ENCODE results near the gene MMP1. TPM values are rescaled to one million over a fixed set of nuclear protein-coding genes. Genes with fewer than 3 reads are reported as not detected.
"Not testable (repeated sequence)": the region's sequence is repeated elsewhere in the genome, so short reads cannot be mapped to it uniquely, and the experiment has no call there.

The MMP1 gene
- total and polyA plus RNA-seq, 7 donors, result 0.03 to 4.7 (median 0.40) TPM; not detected in 1

GRCh38 chr11:102753267-102753666 is 44.7 kb downstream of the MMP1 start:
- Histone ChIP-seq H3K4me3 (no peak overlapping the region), H3K36me3 (ENCODE audit: insufficient read depth in 1 of 2, low read depth in 1 of 2) (no peaks in the 10 kb centered on the region), H3K9me3 (no peaks in the 10 kb centered on the region), H3K4me1 (no peaks in the 10 kb centered on the region), H3K27ac (no peak overlapping the region), H3K27me3 (ENCODE audit: insufficient read depth in 3 of 3, low read length in 2 of 3) (no peaks in the 10 kb centered on the region)
- no peak for ATAC-seq
- WGBS, 3 donors, result 95 to 100% (median 100%) methylated on average over 1 of the region's 1 CpG
- intact Hi-C loops (cut with DNase I), result no loop called here
- no peak for DNase-seq
- TF ChIP-seq CTCF (IDR thresholded peaks at IDR 0.05), result no peak

- Histone ChIP-seq H3K4me1 (no peaks in the 10 kb centered on the region), H3K4me3 (no peak overlapping the region), H3K36me3 (ENCODE audit: insufficient read depth in 1 of 2, low read depth in 1 of 2) (no peaks in the 10 kb centered on the region), H3K27ac (no peak overlapping the region), H3K9me3 (no peaks in the 10 kb centered on the region), H3K27me3 (ENCODE audit: insufficient read depth in 3 of 3, low read length in 2 of 3) (no peaks in the 10 kb centered on the region)
- intact Hi-C loops (cut with DNase I), result no loop called here
- ATAC-seq, result no peak
- no peak for DNase-seq
- no peak for TF ChIP-seq CTCF (IDR thresholded peaks at IDR 0.05)
Measured at GRCh38 chr11:102751673-102752072, 46.3 kb downstream of the MMP1 start.

- H3K27me3 ChIP-seq (ENCODE audit: insufficient read depth in 3 of 3, low read length in 2 of 3), result no peaks in the 10 kb centered on the region
- no peak for TF ChIP-seq CTCF (IDR thresholded peaks at IDR 0.05)
- ATAC-seq (no peak), DNase-seq (no peak)
- intact Hi-C loops (cut with DNase I), result no loop called here
- no peak overlapping the region for H3K4me3 ChIP-seq
- H3K4me1 ChIP-seq, result no peaks in the 10 kb centered on the region
- H3K9me3 ChIP-seq, result no peaks in the 10 kb centered on the region
- H3K27ac ChIP-seq, result no peak overlapping the region
- no peaks in the 10 kb centered on the region for H3K36me3 ChIP-seq (ENCODE audit: insufficient read depth in 1 of 2, low read depth in 1 of 2)
Measured at GRCh38 chr11:102749101-102749722, 48.7 kb downstream of the MMP1 start.

GRCh38 chr11:102746746-102747578 is 51.0 kb downstream of the MMP1 start:
- DNase-seq; H3K4me1 ChIP-seq; H3K36me3 ChIP-seq (ENCODE audit: insufficient read depth in 1 of 2, low read depth in 1 of 2); H3K27ac ChIP-seq; ATAC-seq; intact Hi-C loops (cut with DNase I); H3K9me3 ChIP-seq; H3K4me3 ChIP-seq; H3K27me3 ChIP-seq (ENCODE audit: insufficient read depth in 3 of 3, low read length in 2 of 3): not testable (repeated sequence)
- 84 to 87% (median 87%) methylated on average over 24 to 32 of the region's 32 CpGs for WGBS, 3 donors

Other genes with a start within 250 kb of the MMP1 start
- not detected for gene MMP20, start 172.8 kb downstream of the MMP1 start, total RNA-seq
- not detected for gene MMP20, start 172.8 kb downstream of the MMP1 start, polyA plus RNA-seq
- not detected for gene MMP27, start 92.4 kb downstream of the MMP1 start, total RNA-seq
- under 1 TPM in 2 of 3 donors, not detected in 1; 0.06 to 0.08 TPM for gene MMP27, start 92.4 kb downstream of the MMP1 start, polyA plus RNA-seq
- gene MMP8, start 73.2 kb downstream of the MMP1 start, total RNA-seq, result under 1 TPM in 2 of 4 donors, not detected in 2; 0.12 to 0.59 TPM
- under 1 TPM; 0.03 to 0.04 (median 0.04) TPM for gene MMP8, start 73.2 kb downstream of the MMP1 start, polyA plus RNA-seq
- gene MMP10, start 17.5 kb downstream of the MMP1 start, total RNA-seq, result not detected
- under 1 TPM in 2 of 3 donors, not detected in 1; 0.14 to 0.17 TPM for gene MMP10, start 17.5 kb downstream of the MMP1 start, polyA plus RNA-seq
- gene MMP3, start 45.4 kb upstream of the MMP1 start, total RNA-seq, result 1 to 10 TPM in 2 of 4 donors, under 1 TPM in 2; 0.17 to 5.7 (median 0.94) TPM
- gene MMP3, start 45.4 kb upstream of the MMP1 start, polyA plus RNA-seq, result 1 to 10 TPM in 2 of 3 donors, under 1 TPM in 1; 0.68 to 7.3 (median 2.0) TPM
- gene MMP12, start 76.8 kb upstream of the MMP1 start, total RNA-seq, result not detected
- gene MMP12, start 76.8 kb upstream of the MMP1 start, polyA plus RNA-seq, result not detected
- gene MMP13, start 157.6 kb upstream of the MMP1 start, total RNA-seq, result not detected
- not detected for gene MMP13, start 157.6 kb upstream of the MMP1 start, polyA plus RNA-seq